Activated CD4-positive, CD25-positive, alpha-beta regulatory T cell treated with anti-CD3 and anti-CD28 coated beads, Interleukin-2, amount 50 U/mL, for 72 hours (primary cell): Measurements from ENCODE around the gene TFDP1.
"Not testable (repeated sequence)": the region's sequence is repeated elsewhere in the genome, so short reads cannot be mapped to it uniquely, and the experiment has no call there.

Experiments used
- DNase-seq: peaks from one replicate; pipeline ENCODE4 v3.0.0; 2021

Gene TFDP1

GRCh38 chr13:113621046-113621445 lies 36.5 kb downstream of the TFDP1 start:
- DNase-seq: no peak

DNA sequence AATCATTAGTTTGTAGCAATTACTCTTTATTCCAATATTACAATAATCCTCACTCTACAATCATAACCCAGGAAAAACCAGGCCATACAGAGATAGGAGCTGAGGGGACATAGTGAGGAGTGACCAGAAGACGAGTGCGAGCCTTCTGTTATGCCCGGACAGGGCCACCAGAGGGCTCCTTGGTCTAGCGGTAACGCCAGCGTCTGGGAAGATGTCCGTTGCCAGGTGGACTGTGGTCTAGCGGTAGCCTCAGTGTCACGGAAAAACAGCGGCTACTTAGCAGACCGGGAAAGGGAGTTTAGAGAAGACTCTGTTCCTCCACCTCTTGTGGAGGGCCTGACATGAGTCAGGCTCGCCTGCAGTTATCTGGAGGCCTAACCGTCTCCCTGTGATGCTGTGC lies 36.9 kb downstream of the TFDP1 start:
- not testable (repeated sequence) for DNase-seq

- not testable (repeated sequence) for DNase-seq
Observed at GRCh38 chr13:113621986-113622550, 37.5 kb downstream of the TFDP1 start.

DNA sequence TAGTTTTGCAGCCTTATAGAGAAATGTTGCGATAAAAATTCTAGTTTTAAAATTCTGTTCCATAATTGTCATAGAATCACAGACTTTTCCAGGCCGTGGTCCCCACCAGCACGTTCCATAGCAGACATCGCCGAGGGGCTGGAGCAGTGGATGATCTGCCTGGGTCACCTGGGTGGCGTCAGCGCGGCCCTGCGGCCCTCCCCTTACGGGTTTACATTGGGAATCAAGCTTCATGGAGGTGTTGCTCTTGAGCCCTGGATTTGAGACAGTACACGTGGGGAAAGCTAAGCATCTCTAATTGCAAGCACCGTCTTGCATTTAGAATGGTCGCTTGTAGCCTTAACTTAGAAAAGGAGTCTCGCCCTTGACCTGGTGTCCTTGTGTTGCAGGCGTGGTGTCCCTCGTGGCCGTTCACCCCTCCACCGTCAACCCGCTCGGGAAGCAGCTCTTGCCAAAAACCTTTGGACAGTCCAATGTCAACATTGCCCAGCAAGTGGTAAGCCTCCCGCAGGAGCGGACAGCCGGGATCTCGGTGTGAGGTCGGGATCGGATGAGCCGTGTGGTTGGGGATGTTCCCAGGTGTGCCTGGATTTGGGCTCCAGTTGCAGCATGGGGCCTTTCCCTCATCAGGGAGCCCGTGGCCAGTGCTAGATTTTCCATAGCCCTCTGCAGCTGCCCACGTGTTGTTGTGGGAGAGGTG lies 38.4 kb downstream of the TFDP1 start:
- no peak for DNase-seq

- no peak for DNase-seq
Observed at GRCh38 chr13:113623491-113624234, 39.1 kb downstream of the TFDP1 start.

DNA sequence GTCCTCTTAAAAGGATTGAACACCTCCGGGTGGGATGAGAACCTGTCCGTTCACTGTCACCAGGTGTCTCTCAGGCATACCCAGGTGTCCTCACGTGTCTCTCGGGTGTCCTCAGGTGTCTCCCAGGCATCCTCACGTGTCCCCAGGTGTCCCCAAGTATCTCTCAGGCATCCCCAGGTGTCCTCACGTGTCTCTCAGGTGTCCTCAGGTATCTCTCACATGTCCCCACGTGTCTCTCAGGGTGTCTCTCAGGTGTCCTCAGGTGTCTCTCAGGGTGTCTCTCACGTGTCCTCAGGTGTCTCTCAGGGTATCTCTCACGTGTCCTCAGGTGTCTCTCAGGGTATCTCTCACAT lies 39.7 kb downstream of the TFDP1 start:
- no peak for DNase-seq

GRCh38 chr13:113624640-113625304 lies 40.2 kb downstream of the TFDP1 start:
- not testable (repeated sequence) for DNase-seq

DNA sequence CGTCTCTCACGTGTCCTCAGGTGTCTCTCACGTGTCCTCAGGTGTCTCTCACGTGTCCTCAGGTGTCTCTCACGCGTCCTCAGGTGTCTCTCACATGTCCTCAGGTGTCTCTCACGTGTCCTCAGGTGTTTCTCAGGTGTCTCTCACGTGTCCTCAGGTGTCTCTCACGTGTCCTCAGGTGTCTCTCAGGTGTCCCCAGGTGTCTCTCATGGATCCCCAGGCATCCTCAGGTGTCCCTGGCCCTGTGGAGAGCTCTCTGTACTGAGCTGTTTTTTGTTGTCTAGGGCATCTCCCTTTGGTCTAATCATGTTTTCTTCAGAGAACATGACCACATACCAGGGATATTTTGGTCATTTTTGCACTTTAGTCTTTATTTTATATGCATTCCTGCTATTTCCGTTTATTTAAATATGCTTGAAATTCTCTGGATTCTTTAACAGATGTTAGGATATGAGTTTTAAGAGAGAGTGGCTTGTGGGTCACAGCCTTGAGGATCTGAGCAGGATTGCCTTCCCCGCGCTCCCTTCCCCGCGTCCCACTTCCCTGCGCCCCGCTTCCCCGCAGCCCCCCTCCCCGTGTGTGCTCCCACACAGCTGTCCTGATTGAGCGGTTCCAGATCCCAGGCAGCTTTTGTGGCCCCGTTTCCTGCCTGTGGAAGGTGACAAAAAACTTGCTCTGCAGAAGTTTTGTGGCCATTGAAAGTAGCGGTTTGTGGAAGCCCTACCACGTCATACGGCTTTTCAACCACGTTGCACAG lies 41.6 kb downstream of the TFDP1 start:
- DNase-seq: no peak

- DNase-seq: no peak
Observed at GRCh38 chr13:113627136-113627535, 42.6 kb downstream of the TFDP1 start.

- no peak for DNase-seq
Observed at GRCh38 chr13:113628291-113629270, 44.0 kb downstream of the TFDP1 start.

DNA sequence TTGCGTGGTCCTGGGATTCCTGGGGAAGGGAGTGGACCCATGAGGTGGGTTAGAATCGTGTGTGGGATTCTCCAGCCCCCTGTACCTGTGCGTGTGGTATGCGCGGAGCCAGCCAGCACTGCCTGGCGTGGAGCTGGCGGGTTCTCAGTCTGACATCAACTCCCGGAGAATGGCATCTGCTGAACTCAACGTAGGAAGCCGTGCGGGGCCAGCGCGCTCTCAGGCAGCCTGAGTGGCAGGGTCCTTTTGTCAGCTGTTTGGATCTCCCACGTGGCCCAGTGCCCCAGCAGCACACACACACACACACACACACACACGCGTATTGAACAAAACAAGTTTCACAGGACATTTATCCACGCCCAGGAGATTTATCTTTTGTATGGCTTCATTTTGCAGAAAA lies 45.3 kb downstream of the TFDP1 start:
- DNase-seq: no peak

DNA sequence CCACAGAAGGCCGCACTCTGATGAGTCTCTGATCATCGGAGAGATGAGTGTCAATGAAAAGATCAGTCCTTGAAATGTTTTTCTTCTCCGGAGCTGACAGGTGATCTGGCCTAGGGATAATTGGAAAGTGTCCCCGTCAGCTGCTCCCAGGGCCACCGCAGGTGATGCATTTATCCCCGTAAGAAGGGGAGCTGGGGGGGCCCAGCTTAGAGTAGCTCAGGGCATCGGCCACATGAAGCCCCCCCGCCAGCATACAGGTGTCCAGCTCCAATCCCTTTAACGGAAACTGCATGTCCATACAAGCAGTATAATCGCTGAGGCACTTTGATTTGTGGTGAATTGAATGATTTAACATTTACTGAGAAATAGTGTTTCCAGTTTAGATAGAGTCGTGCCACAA lies 45.7 kb downstream of the TFDP1 start:
- DNase-seq: no peak

- DNase-seq: no peak
Observed at GRCh38 chr13:113630804-113631203, 46.3 kb downstream of the TFDP1 start.

GRCh38 chr13:113631341-113632095 lies 47.0 kb downstream of the TFDP1 start:
- no peak for DNase-seq

DNA sequence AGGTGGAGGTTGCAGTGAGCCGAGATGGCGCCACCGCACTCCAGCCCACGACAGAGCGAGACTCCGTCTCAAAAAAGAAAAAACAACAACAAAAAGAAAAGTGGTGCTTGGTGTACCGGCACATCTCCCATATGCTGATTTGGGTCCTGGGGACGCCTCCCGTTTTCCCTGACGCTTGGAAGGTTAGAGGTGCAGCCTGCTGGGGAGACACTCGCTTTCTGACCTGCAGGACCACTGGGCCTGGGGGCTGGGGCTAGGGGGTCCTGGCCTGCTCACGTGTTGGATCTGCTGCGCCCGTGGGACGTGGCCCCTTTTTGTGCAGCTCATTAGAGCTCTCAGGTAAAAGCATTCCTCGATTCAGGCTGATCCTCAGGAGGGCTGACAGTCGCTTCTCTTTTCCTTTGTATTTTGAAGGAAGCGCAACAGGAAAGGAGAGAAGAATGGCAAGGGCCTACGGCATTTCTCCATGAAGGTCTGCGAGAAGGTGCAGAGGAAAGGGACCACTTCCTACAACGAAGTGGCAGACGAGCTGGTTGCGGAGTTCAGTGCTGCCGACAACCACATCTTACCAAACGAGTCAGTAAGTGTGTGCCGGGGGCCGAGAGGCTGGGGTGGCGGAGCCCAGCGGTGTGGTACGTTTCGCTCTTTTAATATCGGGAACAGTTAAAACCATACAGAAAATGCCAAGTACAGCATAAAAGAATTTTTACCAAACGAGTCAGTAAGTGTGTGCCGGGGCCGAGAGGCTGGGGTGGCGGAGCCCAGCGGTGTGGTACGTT lies 48.3 kb downstream of the TFDP1 start:
- no peak for DNase-seq

GRCh38 chr13:113633485-113633873 lies 48.9 kb downstream of the TFDP1 start:
- no peak for DNase-seq

- DNase-seq: no peak
Observed at GRCh38 chr13:113634279-113635047, 49.9 kb downstream of the TFDP1 start.

GRCh38 chr13:113635048-113635420 lies 50.5 kb downstream of the TFDP1 start:
- no peak for DNase-seq

DNA sequence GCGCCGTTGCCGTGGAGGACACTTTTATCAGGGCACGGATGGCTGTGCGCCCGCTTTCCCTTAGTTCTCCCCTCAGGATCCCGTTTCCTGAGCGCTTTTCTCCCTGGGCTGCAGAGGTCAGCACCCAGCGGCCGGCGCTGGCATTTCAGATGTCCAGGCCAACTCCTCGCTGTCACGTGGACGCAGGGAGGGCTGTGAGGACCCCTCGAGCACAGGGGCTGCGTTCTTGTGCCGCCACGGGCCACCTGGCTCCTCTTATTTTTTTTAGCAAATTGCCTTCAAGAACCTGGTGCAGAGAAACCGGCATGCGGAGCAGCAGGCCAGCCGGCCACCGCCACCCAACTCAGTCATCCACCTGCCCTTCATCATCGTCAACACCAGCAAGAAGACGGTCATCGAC lies 51.2 kb downstream of the TFDP1 start:
- DNase-seq: no peak
